ENCODE data around the gene NPDC1.
"Not testable (repeated sequence)": the region's sequence is repeated elsewhere in the genome, so short reads cannot be mapped to it uniquely, and the experiment has no call there.

The NPDC1 gene

GRCh38 chr9:137009217-137009616, 36.8 kb downstream of the NPDC1 start:
- no peak for DNase-seq

- no peak for DNase-seq
Measured at GRCh38 chr9:137008312-137008711, 37.7 kb downstream of the NPDC1 start.

- no peak for DNase-seq
Measured at GRCh38 chr9:137007816-137008270, 38.1 kb downstream of the NPDC1 start.

- DNase-seq, result no peak
Measured at GRCh38 chr9:137007108-137007815, 38.7 kb downstream of the NPDC1 start.

GRCh38 chr9:137006116-137007003, 39.6 kb downstream of the NPDC1 start:
- DNase-seq, result no peak

GRCh38 chr9:137004285-137004684, 41.7 kb downstream of the NPDC1 start:
- DNase-seq, result not testable (repeated sequence)

GRCh38 chr9:137002646-137003041, 43.3 kb downstream of the NPDC1 start:
- no peak for DNase-seq

- DNase-seq, result no peak
Measured at GRCh38 chr9:137001857-137002645, 43.9 kb downstream of the NPDC1 start.

GRCh38 chr9:137000177-137000930, 45.6 kb downstream of the NPDC1 start:
- peak in 2 of 5 experiments; percentile 72 to 79 for DNase-seq

- peak in 2 of 5 experiments; percentile 38 to 80 for DNase-seq
Measured at GRCh38 chr9:136997830-136998234, 48.1 kb downstream of the NPDC1 start.

GRCh38 chr9:136997371-136997770, 48.6 kb downstream of the NPDC1 start:
- peak in 1 of 5 experiments; percentile 56 for DNase-seq

GRCh38 chr9:136996361-136997292, 49.4 kb downstream of the NPDC1 start, which contains the start of gene CLIC3:
Gene CLIC3, minus strand, starts transcription at chr9:136996568. Its CDS starts 25 bp downstream, at chr9:136996543.
- DNase-seq, result peak in 2 of 5 experiments; percentile 46 to 87

- no peak for DNase-seq
Measured at GRCh38 chr9:136995772-136996311, 50.1 kb downstream of the NPDC1 start.

GRCh38 chr9:136995362-136995761, 50.6 kb downstream of the NPDC1 start:
- DNase-seq, result no peak

GRCh38 chr9:136994888-136995230, 51.1 kb downstream of the NPDC1 start:
- DNase-seq, result no peak

- no peak for DNase-seq
Measured at GRCh38 chr9:136994180-136994887, 51.6 kb downstream of the NPDC1 start.

- no peak for DNase-seq
Measured at GRCh38 chr9:136992819-136993369, 53.1 kb downstream of the NPDC1 start.

- DNase-seq, result peak; percentile 88 to 94 (median 92)
Measured at GRCh38 chr9:136991993-136992818, 53.8 kb downstream of the NPDC1 start, which contains the start of gene PAXX. Gene PAXX, plus strand, starts transcription at chr9:136992422. Its CDS starts 22 bp downstream, at chr9:136992444.

Measured in T-helper 2 cell (primary cell).